CD14-positive monocyte (primary cell): Measurements from ENCODE around the gene FAM9C. TPM values are rescaled to one million over a fixed set of nuclear protein-coding genes. Genes with fewer than 3 reads are reported as not detected.

Experiments used
- DNase-seq, 3 donors: peaks; one replicate each; pipeline ENCODE4 v3.0.0-alpha.2; 2011 to 2022
- H2AFZ ChIP-seq: 2 replicates; pipeline ENCODE4 v1.6.0; 2012; ENCODE audit warnings: mild to moderate bottlenecking, low read depth, low read length, inconsistent platforms; ENCODE audit not compliant: insufficient read depth, poor library complexity, severe bottlenecking
- H3K27ac ChIP-seq, 2 donors: 1 replicate in 1 of 2; 2 replicates in 1 of 2; pipeline ENCODE4 v1.5.1; 2012 to 2013; ENCODE audit warnings: low read length in 2 of 2, control low read depth in 1 of 2, inconsistent platforms in 1 of 2, low read depth in 1 of 2, mild to moderate bottlenecking in 1 of 2
- H3K27me3 ChIP-seq, 2 donors: one replicate each; pipeline versions ENCODE4 v1.6.0 to v1.6.1; 2011 to 2013; ENCODE audit warnings: low read length in 2 of 2; ENCODE audit not compliant: control insufficient read depth in 2 of 2, insufficient read depth in 2 of 2
- H3K36me3 ChIP-seq, 2 donors: replicated peaks in 1 of 2; 1 replicate in 1 of 2; 2 replicates in 1 of 2; pipeline versions ENCODE4 v1.5.1 to v1.6.1; 2012 to 2013; ENCODE audit warnings: low read length in 2 of 2, control low read depth in 1 of 2, inconsistent platforms in 1 of 2, mild to moderate bottlenecking in 1 of 2; ENCODE audit not compliant: insufficient read depth in 2 of 2, control insufficient read depth in 1 of 2
- H3K4me1 ChIP-seq, 2 donors: 1 replicate in 1 of 2; 2 replicates in 1 of 2; pipeline versions ENCODE4 v1.5.1 to v1.6.1; 2012 to 2013; ENCODE audit warnings: low read length in 2 of 2, control low read depth in 1 of 2, inconsistent platforms in 1 of 2, mild to moderate bottlenecking in 1 of 2, moderate library complexity in 1 of 2; ENCODE audit not compliant: insufficient read depth in 2 of 2, control insufficient read depth in 1 of 2
- H3K4me2 ChIP-seq: replicated peaks from 2 replicates; pipeline ENCODE3; 2012; ENCODE audit warnings: low read length, moderate library complexity, mild to moderate bottlenecking; ENCODE audit not compliant: poor library complexity, severe bottlenecking; ENCODE audit errors: extremely low read depth
- H3K4me3 ChIP-seq, 3 experiments: fragments of 200-600 bp in 1 of 3; sonication (generic) in 1 of 3; replicated peaks in 1 of 3; 1 replicate in 2 of 3; 2 replicates in 1 of 3; pipeline ENCODE4 v1.5.1; 2011 to 2013; ENCODE audit warnings: low read length in 3 of 3, mild to moderate bottlenecking in 3 of 3, control low read depth in 2 of 3, low read depth in 2 of 3, inconsistent platforms in 1 of 3, moderate library complexity in 1 of 3
- H3K79me2 ChIP-seq: 2 replicates; pipeline ENCODE4 v1.6.0; 2012; ENCODE audit warnings: mild to moderate bottlenecking, control low read depth, inconsistent platforms, low read length, moderate library complexity; ENCODE audit not compliant: insufficient read depth
- H3K9ac ChIP-seq: 2 replicates; pipeline ENCODE4 v1.6.0; 2017; ENCODE audit warnings: low read length, mild to moderate bottlenecking; ENCODE audit not compliant: insufficient read depth, poor library complexity, severe bottlenecking
- H3K9me3 ChIP-seq, 2 donors: replicated peaks in 1 of 2; 1 replicate in 1 of 2; 2 replicates in 1 of 2; pipeline versions ENCODE4 v1.5.1 to v1.6.1; 2012 to 2013; ENCODE audit warnings: low read length in 2 of 2, control low read depth in 1 of 2; ENCODE audit not compliant: control insufficient read depth in 1 of 2, insufficient read depth in 1 of 2
- H4K20me1 ChIP-seq: 2 replicates; pipeline ENCODE4 v1.6.0; 2012; ENCODE audit warnings: mild to moderate bottlenecking, low read length, control low read depth, moderate library complexity; ENCODE audit not compliant: insufficient read depth
- H3K27ac Mint-ChIP-seq, 7 donors: one replicate each; pipeline ENCODE4 v1.8.0; 2020; ENCODE audit warnings: mild to moderate bottlenecking in 7 of 7, mixed read lengths in 7 of 7, moderate library complexity in 6 of 7, inconsistent platforms in 2 of 7
- H3K27me3 Mint-ChIP-seq, 3 donors: one replicate each; pipeline ENCODE4 v1.8.0; 2021 to 2022; ENCODE audit warnings: low read depth in 3 of 3, mild to moderate bottlenecking in 3 of 3, mixed read lengths in 3 of 3, moderate library complexity in 3 of 3, inconsistent platforms in 1 of 3
- H3K36me3 Mint-ChIP-seq, 2 donors: one replicate each; pipeline ENCODE4 v1.8.0; 2020; ENCODE audit warnings: mixed read lengths in 2 of 2, inconsistent platforms in 1 of 2, mild to moderate bottlenecking in 1 of 2
- H3K4me1 Mint-ChIP-seq: one replicate; pipeline ENCODE4 v1.8.0; 2020; ENCODE audit warnings: mild to moderate bottlenecking, mixed read lengths
- H3K4me3 Mint-ChIP-seq, 2 donors: one replicate each; pipeline ENCODE4 v1.8.0; 2020; ENCODE audit warnings: mild to moderate bottlenecking in 2 of 2, mixed read lengths in 2 of 2, moderate library complexity in 1 of 2
- H3K9me3 Mint-ChIP-seq, 7 donors: one replicate each; pipeline ENCODE4 v1.8.0; 2020 to 2022; ENCODE audit warnings: mixed read lengths in 7 of 7, mild to moderate bottlenecking in 6 of 7, moderate library complexity in 6 of 7, inconsistent platforms in 2 of 7
- CTCF ChIP-seq: fragments of 200-600 bp; IDR thresholded peaks from one replicate; pipeline ENCODE4 v1.8.0; 2022; ENCODE audit warnings: antibody characterized with exemption, mild to moderate bottlenecking
- WGBS: methylation state at CpG from one replicate; pipeline ENCODE4 v1.1.5; 2013; ENCODE audit warnings: missing lambda C conversion rate; ENCODE audit not compliant: insufficient coverage; 5-methylcytosine and 5-hydroxymethylcytosine counted together
- intact Hi-C, 2 donors: fragments of 100-400 bp; cut with micrococcal nuclease; formaldehyde crosslinking; loops; one replicate each; pipeline versions ENCODE4 v1.15.0 to v1.15.1; 2023
- polyA plus RNA-seq, 3 donors: library from polyadenylated mRNA; depleted of rRNA in 1 of 3; unstranded in 2 of 3; stranded (reverse) in 1 of 3; fragments of 300-500 nt in 2 of 3; fragments of >200 nt in 1 of 3; fragmentation: Illumina TruSeq in 2 of 3; gene quantifications; 1 replicate in 2 of 3; 2 replicates in 1 of 3; pipeline ENCODE4 v1.2.3, GENCODE V29; 2012 to 2021

Gene FAM9C
- polyA plus RNA-seq, 3 donors = not detected

GRCh38 chrX:13005661-13006473 is 38.6 kb downstream of the FAM9C start:
- intact Hi-C loops = loop anchor here (5.0 to 10.0 kb wide), 4 partner anchors 34 to 79 kb away; no protein-coding TSS in a partner anchor
- peaks cover 79 to 83% of the 10 kb centered on the region in 2 donors for H3K4me1 ChIP-seq
- Mint-ChIP-seq H3K9me3 (peaks cover 0 to 5% (median 0%) of the 10 kb centered on the region in 7 donors), H3K4me1 (peaks cover 77% of the 10 kb centered on the region), H3K27me3 (peaks cover 0 to 28% (median 0%) of the 10 kb centered on the region in 3 donors), H3K4me3 (peak overlapping the region; percentile 54 to 83), H3K36me3 (no peaks in the 10 kb centered on the region), H3K27ac (peak overlapping the region; percentile 94 to 99 (median 96))
- no peak overlapping the region for H2AFZ ChIP-seq
- H4K20me1 ChIP-seq = no peaks in the 10 kb centered on the region
- peaks cover 0 to 13% of the 10 kb centered on the region in 2 donors for H3K27me3 ChIP-seq
- no CpG with 5 or more reads among the region's 9 CpGs for WGBS
- H3K4me2 ChIP-seq = peak overlapping the region; percentile 52
- peak overlapping the region; percentile 67 for H3K9ac ChIP-seq
- H3K4me3 ChIP-seq = peak overlapping the region in 1 of 3 experiments; percentile 46
- H3K36me3 ChIP-seq = no peaks in the 10 kb centered on the region
- no peaks in the 10 kb centered on the region for H3K79me2 ChIP-seq
- peak overlapping the region; percentile 81 to 94 for H3K27ac ChIP-seq
- peak; percentile 77 to 88 (median 79) for DNase-seq
- H3K9me3 ChIP-seq = no peaks in the 10 kb centered on the region
- no peak for TF ChIP-seq CTCF

GRCh38 chrX:13001961-13002671 is 42.3 kb downstream of the FAM9C start:
- peaks cover 0 to 19% of the 10 kb centered on the region in 2 donors for H3K27me3 ChIP-seq
- no peak overlapping the region for H2AFZ ChIP-seq
- Mint-ChIP-seq H3K4me1 (peaks cover 69% of the 10 kb centered on the region), H3K36me3 (no peaks in the 10 kb centered on the region), H3K27me3 (peaks cover 0 to 26% (median 0%) of the 10 kb centered on the region in 3 donors), H3K4me3 (no peak overlapping the region), H3K9me3 (peaks cover 0 to 3% (median 0%) of the 10 kb centered on the region in 7 donors), H3K27ac (peak overlapping the region in 5 of 7 donors; percentile 31 to 95 (median 87))
- H3K9me3 ChIP-seq = no peaks in the 10 kb centered on the region
- no peak overlapping the region for H3K4me2 ChIP-seq
- H3K9ac ChIP-seq = no peak overlapping the region
- no peak overlapping the region for H3K4me3 ChIP-seq
- DNase-seq = peak in 2 of 3 donors; percentile 59 to 70
- peak overlapping the region in 1 of 2 donors; percentile 78 for H3K27ac ChIP-seq
- H3K79me2 ChIP-seq = no peaks in the 10 kb centered on the region
- H3K36me3 ChIP-seq = no peaks in the 10 kb centered on the region
- H4K20me1 ChIP-seq = no peaks in the 10 kb centered on the region
- peaks cover 83 to 88% of the 10 kb centered on the region in 2 donors for H3K4me1 ChIP-seq
- intact Hi-C loops = loop anchor here (10.0 kb wide), 2 partner anchors 47 to 83 kb away; no protein-coding TSS in a partner anchor
- TF ChIP-seq CTCF = no peak
- WGBS = no CpG with 5 or more reads among the region's 4 CpGs
